Colonic mucosa (tissue), 4 donors: ENCODE measurements around the gene GNL3. TPM values are rescaled to one million over a fixed set of nuclear protein-coding genes. Genes with fewer than 3 reads are reported as not detected.
"Not testable (repeated sequence)": the region's sequence is repeated elsewhere in the genome, so short reads cannot be mapped to it uniquely, and the experiment has no call there.

ENCODE experiments used
- DNase-seq: peaks from one replicate; pipeline ENCODE4 v3.0.0-alpha.2; 2020
- H3K27ac ChIP-seq: fragments of 200-600 bp; one replicate; pipeline ENCODE4 v1.8.0; 2021
- H3K27me3 ChIP-seq: fragments of 200-600 bp; one replicate; pipeline ENCODE4 v1.8.0; 2021
- H3K36me3 ChIP-seq: fragments of 200-600 bp; one replicate; pipeline ENCODE4 v1.8.0; 2021
- H3K4me1 ChIP-seq: fragments of 200-600 bp; one replicate; pipeline ENCODE4 v1.8.0; 2021; ENCODE audit warnings: mild to moderate bottlenecking
- H3K4me3 ChIP-seq: fragments of 200-600 bp; one replicate; pipeline ENCODE4 v1.8.0; 2021
- H3K9ac ChIP-seq, 2 donors: one replicate each; pipeline ENCODE4 v1.7.0; 2013; ENCODE audit warnings: control low read depth in 2 of 2, low read depth in 2 of 2, low read length in 2 of 2
- H3K9me3 ChIP-seq: fragments of 200-600 bp; one replicate; pipeline ENCODE4 v1.8.0; 2021
- CTCF ChIP-seq: fragments of 200-600 bp; IDR thresholded peaks from one replicate; pipeline ENCODE4 v1.8.0; 2022; ENCODE audit warnings: antibody characterized with exemption, mild to moderate bottlenecking
- intact Hi-C: fragments of 100-400 bp; cut with DNase I; formaldehyde crosslinking; loops from one replicate; pipeline ENCODE4 v1.14.1; 2022
- total RNA-seq, 2 donors: library from RNA; stranded (reverse); fragmentation: NEBNext Ultra II Directional in 1 of 2; extraction: Animal tissue kit (Norgen Biotek cat#: 25700) in 1 of 2; gene quantifications; one replicate each; pipeline ENCODE4 v1.2.1, GENCODE V29; 2021
- donor health status: healthy.
- donor health status: DM: no; HTN: no; CAD: no.
- donor health status: DM: no; HTN: no; CAD: no.

The GNL3 gene
- total RNA-seq, 2 donors from 2014 or later, result 49.9 to 75.5 TPM

DNA sequence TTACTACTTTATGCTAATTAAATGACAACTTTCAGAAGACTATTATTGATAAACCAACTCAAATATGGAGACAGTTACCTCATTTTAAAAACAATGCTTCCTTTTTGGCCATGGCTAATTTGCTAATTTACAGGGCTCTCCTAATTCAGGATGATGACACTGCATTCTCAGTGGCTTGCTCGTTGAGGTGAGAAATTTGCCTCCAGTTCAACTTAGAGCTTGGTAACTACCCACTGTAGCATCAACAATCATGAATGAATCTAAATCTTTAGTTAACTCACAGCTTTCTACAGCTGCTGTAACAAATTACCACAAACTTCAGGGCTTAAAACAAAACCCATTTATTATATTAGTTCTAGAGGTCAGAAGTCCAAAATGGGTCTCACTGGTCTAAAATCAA is 14.2 kb upstream of the GNL3 start:
- intact Hi-C loops, result no loop called here
- no peak overlapping the region for H3K4me3 ChIP-seq
- no peak for DNase-seq
- H3K27ac ChIP-seq, result no peak overlapping the region
- H3K9me3 ChIP-seq, result no peaks in the 10 kb centered on the region
- H3K36me3 ChIP-seq, result peaks cover 6% of the 10 kb centered on the region
- no peak for TF ChIP-seq CTCF
- H3K27me3 ChIP-seq, result no peaks in the 10 kb centered on the region
- H3K4me1 ChIP-seq, result no peaks in the 10 kb centered on the region
- H3K9ac ChIP-seq, result no peak overlapping the region

DNA sequence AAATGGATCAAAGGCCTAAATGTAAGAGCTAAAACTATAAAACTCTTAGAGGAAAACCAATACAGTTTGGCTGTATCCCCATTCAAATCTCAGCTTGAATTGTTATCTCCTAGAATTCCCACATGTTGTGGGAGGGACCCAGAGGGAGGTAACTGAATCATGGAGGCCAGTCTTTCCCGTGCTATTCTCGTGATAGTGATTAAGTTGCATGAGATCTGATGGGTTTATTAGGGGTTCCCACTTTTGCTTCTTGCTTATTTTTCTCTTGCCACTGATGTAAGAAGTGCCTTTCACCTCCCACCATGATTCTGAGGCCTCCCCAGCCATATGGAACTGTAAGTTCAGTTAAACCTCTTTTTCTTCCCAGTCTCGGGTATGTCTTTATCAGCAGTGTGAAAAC is 9.6 kb upstream of the GNL3 start:
- DNase-seq, H3K27me3 ChIP-seq, H3K4me1 ChIP-seq, H3K4me3 ChIP-seq, intact Hi-C loops, H3K36me3 ChIP-seq, H3K27ac ChIP-seq, H3K9ac ChIP-seq, H3K9me3 ChIP-seq: not testable (repeated sequence)

DNA sequence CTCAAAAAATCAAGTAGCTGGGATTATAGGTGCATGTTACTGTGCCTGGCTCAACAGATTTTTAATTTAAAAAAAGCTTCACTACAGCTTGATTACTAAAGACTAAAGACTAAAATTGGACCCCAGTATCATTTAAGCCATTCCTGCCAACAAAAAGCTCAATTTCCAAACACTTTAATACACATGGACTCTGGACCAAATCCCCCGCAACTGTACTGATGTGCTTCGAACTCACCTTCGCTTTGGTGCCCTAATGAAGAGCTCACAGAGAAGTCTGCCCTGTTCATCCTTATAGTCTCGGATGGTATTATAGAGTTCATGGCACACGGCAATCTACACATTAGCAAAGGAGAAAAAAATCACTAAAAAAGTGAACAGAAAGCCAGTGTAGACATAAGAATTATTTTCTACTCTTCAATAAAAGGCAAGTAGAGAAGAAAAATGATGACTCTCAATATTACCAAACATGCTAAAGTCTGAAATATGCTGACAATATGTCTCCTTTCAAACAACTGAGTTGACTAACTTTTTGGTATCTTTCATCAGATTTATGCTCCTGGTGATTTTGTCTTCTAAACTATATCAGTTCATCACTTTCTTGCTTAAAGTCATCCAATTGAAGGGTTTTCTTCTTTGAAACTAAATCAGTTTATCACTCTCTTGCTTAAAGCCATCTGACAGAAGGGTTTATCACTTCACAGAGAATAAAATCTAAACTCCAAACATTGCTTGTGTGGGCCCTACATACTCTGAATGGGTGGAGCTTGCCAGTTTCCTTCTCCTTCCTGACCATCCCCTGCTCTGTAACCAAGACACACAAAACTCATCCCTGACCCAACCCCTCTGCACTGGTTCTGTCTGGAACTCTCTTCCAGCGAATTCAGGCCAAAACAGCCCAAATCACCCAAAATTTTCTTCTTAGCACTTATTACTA is 7.3 kb upstream of the GNL3 start:
- intact Hi-C loops, result no loop called here
- TF ChIP-seq CTCF, result no peak

DNA sequence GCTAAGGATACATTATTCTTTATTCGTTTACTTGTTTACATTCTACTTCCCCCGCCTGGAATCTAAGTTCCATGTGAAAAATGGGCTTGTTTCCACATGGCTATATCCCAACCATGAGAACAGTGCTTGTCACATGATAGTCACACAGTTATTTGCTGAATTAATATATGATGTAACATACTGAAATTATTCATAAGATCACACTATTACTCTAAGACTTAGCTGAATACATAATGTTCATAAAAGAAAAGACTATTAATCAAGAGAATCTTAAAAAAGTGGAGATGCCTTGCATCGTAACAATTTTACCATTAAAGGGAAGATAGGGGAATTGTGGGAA is 6.7 kb upstream of the GNL3 start:
- Histone ChIP-seq H3K4me3 (no peak overlapping the region), H3K27ac (no peak overlapping the region), H3K27me3 (no peaks in the 10 kb centered on the region), H3K9ac (no peak overlapping the region), H3K4me1 (peaks cover 4% of the 10 kb centered on the region), H3K36me3 (peaks cover 5% of the 10 kb centered on the region), H3K9me3 (no peaks in the 10 kb centered on the region)
- no peak for TF ChIP-seq CTCF
- intact Hi-C loops, result no loop called here
- no peak for DNase-seq

More for the DNA sequence above, 7.3 kb upstream of the GNL3 start:
- Histone ChIP-seq H3K4me1 (peaks cover 4% of the 10 kb centered on the region), H3K36me3 (peaks cover 5% of the 10 kb centered on the region), H3K4me3 (no peak overlapping the region), H3K27me3 (no peaks in the 10 kb centered on the region), H3K9ac (no peak overlapping the region), H3K27ac (no peak overlapping the region), H3K9me3 (no peaks in the 10 kb centered on the region)
- DNase-seq, result no peak

DNA sequence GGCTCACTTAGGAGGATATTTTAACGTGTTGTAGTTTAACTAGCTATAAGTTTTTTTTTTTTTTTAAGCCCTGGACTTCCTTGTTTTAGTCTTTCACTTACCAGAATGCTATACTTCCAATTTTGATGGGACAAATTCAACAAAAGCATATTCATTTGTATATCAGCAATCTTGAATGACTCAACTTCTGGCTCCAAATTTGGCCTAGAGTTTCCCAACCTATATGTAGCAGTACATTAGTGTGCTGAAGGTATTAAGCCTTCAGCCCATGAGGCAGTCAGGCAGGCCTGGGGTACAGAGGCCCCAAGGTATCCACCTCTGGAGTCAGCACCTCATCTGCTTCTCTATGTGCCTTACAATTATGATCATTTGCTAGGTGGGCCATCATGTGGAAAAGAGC is 6.0 kb upstream of the GNL3 start:
- Histone ChIP-seq H3K27ac (no peak overlapping the region), H3K27me3 (no peaks in the 10 kb centered on the region), H3K4me3 (no peak overlapping the region), H3K9me3 (no peaks in the 10 kb centered on the region), H3K36me3 (peaks cover 5% of the 10 kb centered on the region), H3K4me1 (peaks cover 4% of the 10 kb centered on the region), H3K9ac (no peak overlapping the region)
- intact Hi-C loops, result no loop called here
- no peak for DNase-seq
- no peak for TF ChIP-seq CTCF

GRCh38 chr3:52681596-52681995 is 4.2 kb upstream of the GNL3 start:
- no peak for DNase-seq
- no peak overlapping the region for H3K4me3 ChIP-seq
- peaks cover 5% of the 10 kb centered on the region for H3K36me3 ChIP-seq
- H3K27ac ChIP-seq, result no peak overlapping the region
- intact Hi-C loops, result no loop called here
- H3K9ac ChIP-seq, result no peak overlapping the region
- TF ChIP-seq CTCF, result no peak
- no peaks in the 10 kb centered on the region for H3K27me3 ChIP-seq
- no peaks in the 10 kb centered on the region for H3K9me3 ChIP-seq
- peaks cover 4% of the 10 kb centered on the region for H3K4me1 ChIP-seq
